OCI-LY7 (cell line): Measurements from ENCODE around the gene KDM6A. TPM values are rescaled to one million over a fixed set of nuclear protein-coding genes. Genes with fewer than 3 reads are reported as not detected.
A peak's percentile ranks its signal among the peaks of the same experiment; 100 is the strongest.

ENCODE experiments used
- BruUV-seq: library from RNA; stranded (reverse); fragments of 400-500 nt; replicated peaks from 2 replicates; lab custom pipeline; 2021; lab: Mats Ljungman, UMichigan
- CTCF ChIA-PET: fragments of 300-600 bp; sonication (Branson Sonifier 250); formaldehyde crosslinking; loops from one replicate; lab custom pipeline; 2022; ENCODE audit warnings: antibody characterized with exemption; ENCODE audit not compliant: unreplicated experiment; lab: Charles Lee
- POLR2A ChIA-PET: fragments of 300-600 bp; sonication (Branson Sonifier 250); formaldehyde crosslinking; loops from one replicate; lab custom pipeline; 2022; ENCODE audit warnings: antibody characterized with exemption; lab: Charles Lee
- DNase-seq: peaks from one replicate; pipeline ENCODE4 v3.0.0-alpha.2; 2015; ENCODE audit warnings: low spot score
- H2AFZ ChIP-seq: fragments of 200-600 bp; sonication (generic), shearing (Covaris generic); 2 replicates; pipeline ENCODE4 v1.6.1; 2014; ENCODE audit warnings: mild to moderate bottlenecking, antibody characterized with exemption, low read length, moderate library complexity
- H3K27ac ChIP-seq: fragments of 200-600 bp; sonication (generic); 2 replicates; pipeline ENCODE4 v1.5.1; 2014; ENCODE audit warnings: mixed run types, low read depth, mild to moderate bottlenecking, moderate library complexity, low read length, inconsistent platforms; ENCODE audit not compliant: poor library complexity, severe bottlenecking
- H3K36me3 ChIP-seq: fragments of 200-600 bp; sonication (generic); 2 replicates; pipeline ENCODE4 v1.6.1; 2014; ENCODE audit warnings: mild to moderate bottlenecking, antibody characterized with exemption, low read length, moderate library complexity, mixed read lengths; ENCODE audit not compliant: insufficient read depth
- H3K4me1 ChIP-seq: fragments of 200-600 bp; sonication (generic); 2 replicates; pipeline ENCODE4 v1.5.1; 2014; ENCODE audit warnings: mild to moderate bottlenecking, low read length; ENCODE audit not compliant: insufficient read depth, poor library complexity, severe bottlenecking
- H3K4me2 ChIP-seq: fragments of 200-600 bp; sonication (generic); 2 replicates; pipeline ENCODE4 v1.6.1; 2014; ENCODE audit warnings: mild to moderate bottlenecking, low read length
- H3K4me3 ChIP-seq: fragments of 200-600 bp; sonication (generic); 2 replicates; pipeline ENCODE4 v1.5.1; 2014; ENCODE audit warnings: mild to moderate bottlenecking, low read depth, low read length; ENCODE audit not compliant: poor library complexity, severe bottlenecking
- H3K79me2 ChIP-seq: fragments of 200-600 bp; sonication (generic); 2 replicates; pipeline ENCODE4 v1.6.1; 2016; ENCODE audit warnings: low read depth, mild to moderate bottlenecking, low read length, moderate library complexity, mixed read lengths; ENCODE audit not compliant: insufficient read depth
- H3K9me2 ChIP-seq: fragments of 200-600 bp; sonication (generic); 2 replicates; pipeline ENCODE4 v1.6.1; 2016; ENCODE audit warnings: mild to moderate bottlenecking, low read length, mixed read lengths; ENCODE audit not compliant: insufficient read depth
- H3K9me3 ChIP-seq: fragments of 200-600 bp; sonication (generic); 2 replicates; pipeline ENCODE4 v1.6.1; 2014; ENCODE audit warnings: mild to moderate bottlenecking, mixed run types, low read length, mixed read lengths
- H4K20me1 ChIP-seq: fragments of 200-600 bp; sonication (generic); 2 replicates; pipeline ENCODE4 v1.6.1; 2014; ENCODE audit warnings: mild to moderate bottlenecking, antibody characterized with exemption, low read length, moderate library complexity, mixed read lengths; ENCODE audit not compliant: insufficient read depth
- CTCF ChIP-seq: fragments of 200-600 bp; sonication (generic); conservative IDR thresholded peaks from 2 replicates; pipeline ENCODE4 v1.5.1; 2014; ENCODE audit warnings: mild to moderate bottlenecking, antibody characterized with exemption, low read length, moderate library complexity, mixed read lengths
- EZH2phosphoT487 ChIP-seq: fragments of 200-600 bp; sonication (generic); IDR thresholded peaks from 2 replicates; pipeline ENCODE4 v1.6.1; 2018; ENCODE audit warnings: low read depth, borderline replicate concordance, mild to moderate bottlenecking, mixed run types, antibody characterized with exemption, low read length, moderate library complexity, mixed read lengths
- intact Hi-C: fragments of 100-400 bp; cut with micrococcal nuclease; formaldehyde crosslinking; loops from one replicate; pipeline ENCODE4 v1.10.0; 2022; ENCODE audit not compliant: unreplicated experiment
- total RNA-seq, 2 experiments: library from RNA; depleted of rRNA in 1 of 2; stranded (reverse); fragments of >200 nt in 1 of 2; shearing (Covaris generic) in 1 of 2; gene quantifications; 2 replicates each; pipeline ENCODE4 v1.2.3, GENCODE V29; 2014 to 2022

Gene KDM6A
- total RNA-seq, 2 experiments from 2014 or later, result 20.5 to 23.4 TPM

- no TSS peak for BruUV-seq
- Histone ChIP-seq H3K4me3 (no peak overlapping the region), H3K9me2 (no peaks in the 10 kb centered on the region), H2AFZ (no peak overlapping the region), H4K20me1 (no peaks in the 10 kb centered on the region), H3K9me3 (no peaks in the 10 kb centered on the region), H3K27ac (no peak overlapping the region), H3K4me2 (no peak overlapping the region), H3K4me1 (no peaks in the 10 kb centered on the region), H3K79me2 (peaks cover 16% of the 10 kb centered on the region; the same call in 1 of the 2 replicates), H3K36me3 (peaks cover 35% of the 10 kb centered on the region)
- ChIA-PET CTCF (no interaction called here), POLR2A (no interaction called here)
- TF ChIP-seq EZH2phosphoT487, result no peak
- TF ChIP-seq CTCF, result no peak
- intact Hi-C loops, result no loop called here
- DNase-seq, result peak; percentile 3
These were observed 102.8 kb downstream of the KDM6A start for GRCh38 chrX:44975666-44976263.

- intact Hi-C loops, result no loop called here
- TF ChIP-seq EZH2phosphoT487 (no peak), CTCF (no peak)
- no peaks in the 10 kb centered on the region for H4K20me1 ChIP-seq
- no peaks in the 10 kb centered on the region for H3K9me2 ChIP-seq
- H3K4me2 ChIP-seq, result no peak overlapping the region
- no peak overlapping the region for H3K4me3 ChIP-seq
- DNase-seq, result no peak
- BruUV-seq, result no TSS peak
- ChIA-PET CTCF (no interaction called here), POLR2A (interaction anchor here (0.6 kb wide), 1 partner anchor 16 kb away, joined by 3 read pairs; no protein-coding TSS in a partner anchor)
- peaks cover 17% of the 10 kb centered on the region; the same call in 1 of the 2 replicates for H3K79me2 ChIP-seq
- no peak overlapping the region for H3K27ac ChIP-seq
- H3K36me3 ChIP-seq, result peaks cover 33% of the 10 kb centered on the region
- no peaks in the 10 kb centered on the region for H3K4me1 ChIP-seq
- H3K9me3 ChIP-seq, result no peaks in the 10 kb centered on the region
- no peak overlapping the region for H2AFZ ChIP-seq
These were observed 106.0 kb downstream of the KDM6A start for GRCh38 chrX:44978976-44979375.

- Histone ChIP-seq H3K9me3 (no peaks in the 10 kb centered on the region), H3K4me1 (no peaks in the 10 kb centered on the region), H2AFZ (no peak overlapping the region), H3K79me2 (peaks cover 14% of the 10 kb centered on the region; the same call in 1 of the 2 replicates), H3K9me2 (no peaks in the 10 kb centered on the region), H3K4me3 (no peak overlapping the region), H3K4me2 (no peak overlapping the region), H3K36me3 (peaks cover 22% of the 10 kb centered on the region), H3K27ac (no peak overlapping the region), H4K20me1 (no peaks in the 10 kb centered on the region)
- CTCF ChIA-PET, result no interaction called here
- TF ChIP-seq CTCF (no peak), EZH2phosphoT487 (no peak)
- intact Hi-C loops, result no loop called here
- no TSS peak for BruUV-seq
- no peak for DNase-seq
- POLR2A ChIA-PET, result no interaction called here
These were observed 107.4 kb downstream of the KDM6A start for GRCh38 chrX:44980403-44980802.
